ENCODE measurements around the gene ANKRD53.

DNA sequence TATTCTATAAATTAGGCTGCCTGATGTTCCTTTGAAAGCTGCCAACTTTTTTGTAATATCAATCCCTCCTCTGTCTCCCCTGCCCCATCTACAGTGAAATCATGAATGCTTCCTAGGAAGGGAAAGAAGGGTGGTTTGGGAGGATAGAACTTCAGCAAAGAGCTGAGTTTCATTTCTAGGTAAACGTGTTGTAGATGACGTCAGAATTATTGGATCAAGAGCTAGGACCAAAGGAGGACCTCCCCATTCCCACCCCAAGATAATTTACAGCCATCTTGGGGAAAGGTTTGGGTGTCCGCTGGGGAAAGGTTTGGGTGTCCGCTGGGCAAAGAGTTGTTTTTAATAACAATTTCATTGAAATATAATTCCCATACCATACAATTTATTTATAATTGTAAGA lies 11.2 kb upstream of the ANKRD53 start:
- TF ChIP-seq CTCF (IDR thresholded peaks at IDR 0.05) = no peak
- no peak for TF ChIP-seq POLR2A (IDR thresholded peaks at IDR 0.05)

All from esophagus squamous epithelium (tissue), 4 donors.